ENCODE measurements around the gene SLC15A1. TPM values are rescaled to one million over a fixed set of nuclear protein-coding genes. Genes with fewer than 3 reads are reported as not detected.

The SLC15A1 gene
- total RNA-seq, 1 experiment from 2014 or later: 1.9 TPM

- TF ChIP-seq CTCF (conservative IDR thresholded peaks at IDR 0.05): no peak
- Histone ChIP-seq H3K79me2 (ENCODE audit: insufficient read depth, low read length) (0 out of 2 replicates have a peak, but pooled peaks cover 1% of the 10 kb centered on the region), H2BK15ac (ENCODE audit: low read depth, low read length) (no peak overlapping the region), H2BK12ac (ENCODE audit: insufficient read length, low read depth, low read length) (no peak overlapping the region), H2AK5ac (ENCODE audit: insufficient read length, low read length) (no peak overlapping the region), H3K23me2 (ENCODE audit: insufficient read length, low read depth, low read length, poor library complexity, severe bottlenecking) (no peaks in the 10 kb centered on the region), H3K56ac (ENCODE audit: insufficient read length, low read depth, low read length) (no peak overlapping the region), H3K9me3 (ENCODE audit: control insufficient read depth, low read depth, low read length) (no peaks in the 10 kb centered on the region), H3K4me1 (ENCODE audit: insufficient read depth, low read length) (no peaks in the 10 kb centered on the region), H3K27ac (ENCODE audit: insufficient read length, low read depth, low read length) (no peak overlapping the region), H3T11ph (ENCODE audit: low read length) (no peak overlapping the region), H3K9ac (ENCODE audit: extremely low read depth, insufficient read length, low read length) (no peak overlapping the region), H2BK120ac (ENCODE audit: low read depth, low read length, poor library complexity, severe bottlenecking) (no peak overlapping the region), H4K20me1 (ENCODE audit: control insufficient read depth, insufficient read depth, insufficient read length) (no peaks in the 10 kb centered on the region), H4K5ac (ENCODE audit: insufficient read length, low read depth, low read length) (no peak overlapping the region), H2BK5ac (ENCODE audit: insufficient read length, low read length) (no peak overlapping the region), H2BK20ac (ENCODE audit: low read depth, low read length, poor library complexity, severe bottlenecking) (no peak overlapping the region), H3K4me2 (ENCODE audit: insufficient read depth, insufficient read length, low read length) (no peak overlapping the region), H3K4ac (ENCODE audit: low read depth, low read length) (no peak overlapping the region), H3K27me3 (ENCODE audit: insufficient read depth, low read length) (no peaks in the 10 kb centered on the region), H2AFZ (ENCODE audit: low read length) (no peak overlapping the region), H3K18ac (ENCODE audit: insufficient read length, low read depth, low read length) (no peak overlapping the region), H3K79me1 (ENCODE audit: insufficient read depth, low read depth, low read length, poor library complexity, severe bottlenecking) (no peaks in the 10 kb centered on the region), H4K8ac (replicated peaks; ENCODE audit: insufficient read length, low read depth, low read length) (no peak overlapping the region), H3K14ac (ENCODE audit: insufficient read depth, low read length) (no peak overlapping the region), H4K91ac (ENCODE audit: insufficient read length, low read depth, low read length) (no peak overlapping the region), H3K23ac (ENCODE audit: insufficient read length, low read depth, low read length) (no peak overlapping the region)
- Mint-ChIP-seq H3K4me3 (no peak overlapping the region), H3K9me3 (peaks cover 0 to 2% of the 10 kb centered on the region in 2 experiments; a peak in 1 of 5 replicates), H3K27ac (no peak overlapping the region; a peak in 1 of 7 replicates), H3K36me3 (ENCODE audit: insufficient read depth in 1 of 3, low read depth in 3 of 3) (no peaks in the 10 kb centered on the region), H3K4me1 (peaks cover 4 to 8% of the 10 kb centered on the region in 2 experiments; a peak in 1 of 4 replicates), H3K27me3 (ENCODE audit: low read depth) (no peaks in the 10 kb centered on the region; the same call in 1 of the 2 replicates)
- no CpG with 5 or more reads among the region's 10 CpGs for WGBS (ENCODE audit: extremely low coverage, insufficient read length, low lambda C conversion rate)
- no peak for DNase-seq
Observed at GRCh38 chr13:98787173-98787572, 34.7 kb upstream of the SLC15A1 start.

Data from H9 (cell line).